Measurements from ENCODE around the gene PRKCE. TPM values are rescaled to one million over a fixed set of nuclear protein-coding genes. Genes with fewer than 3 reads are reported as not detected.

PRKCE gene
- total and polyA plus RNA-seq, 2 of the 8 experiments (the other 6 are each of a cell fraction or from before 2014, with no cell fraction given), result 0.54 to 2.1 TPM

- H3K4me2 ChIP-seq (ENCODE audit: insufficient read depth in 1 of 2, low read depth in 2 of 2, low read length in 2 of 2), result no peak overlapping the region
- no peak overlapping the region for H3K4me3 ChIP-seq (ENCODE audit: extremely low read depth in 1 of 4, insufficient read depth in 2 of 4, low read depth in 3 of 4, low read length in 4 of 4)
- H3K27me3 ChIP-seq (replicated peaks in 1 of 4; ENCODE audit: control insufficient read depth in 3 of 4, extremely low read depth in 1 of 4, insufficient read depth in 3 of 4, low read length in 3 of 4), result no peaks in the 10 kb centered on the region
- H2BK15ac ChIP-seq (ENCODE audit: low read length), result no peak overlapping the region
- no peak overlapping the region for H3K4ac ChIP-seq (replicated peaks; ENCODE audit: insufficient read length, low read depth, low read length)
- no peak overlapping the region for H3K18ac ChIP-seq (ENCODE audit: extremely low read depth, low read length)
- no peak overlapping the region for H4K5ac ChIP-seq (ENCODE audit: insufficient read length, low read depth, low read length)
- no peaks in the 10 kb centered on the region for H3K79me1 ChIP-seq (ENCODE audit: low read depth, low read length)
- FAIRE-seq (no peak), DNase-seq (ENCODE audit: low read depth in 1 of 2, low spot score in 2 of 2) (no peak)
- no peaks in the 10 kb centered on the region for H3K9me3 ChIP-seq (ENCODE audit: insufficient read depth in 2 of 2, low read depth in 1 of 2, low read length in 1 of 2)
- CTCF ChIA-PET (ENCODE audit: partially characterized antibody), result interaction anchor here (1.3 kb wide), 1 partner anchor 17 kb away, joined by 3 read pairs; no protein-coding TSS in a partner anchor
- POLR2A ChIA-PET (ENCODE audit: partially characterized antibody), result no interaction called here
- H2AK5ac ChIP-seq (ENCODE audit: low read depth, low read length), result no peak overlapping the region
- H3K23me2 ChIP-seq (ENCODE audit: low read depth, low read length), result no peaks in the 10 kb centered on the region
- H3K36me3 ChIP-seq (ENCODE audit: control insufficient read depth in 2 of 4, insufficient read depth in 4 of 4, low read length in 3 of 4), result no peaks in the 10 kb centered on the region
- no peak overlapping the region for H2AFZ ChIP-seq (ENCODE audit: low read length)
- H2BK20ac ChIP-seq (ENCODE audit: low read length), result no peak overlapping the region
- H3K27ac ChIP-seq (ENCODE audit: low read depth, low read length), result no peak overlapping the region
- H3K56ac ChIP-seq (replicated peaks; ENCODE audit: insufficient read length, low read depth, low read length), result no peak overlapping the region
- H2BK120ac ChIP-seq (replicated peaks; ENCODE audit: low read depth, low read length), result no peak overlapping the region
- H3K9ac ChIP-seq (replicated peaks in 1 of 4; ENCODE audit: extremely low read depth in 1 of 4, low read depth in 3 of 4, low read length in 3 of 4), result no peak overlapping the region
- no peaks in the 10 kb centered on the region for H4K20me1 ChIP-seq (replicated peaks in 1 of 2; ENCODE audit: control insufficient read depth in 1 of 2, insufficient read depth in 2 of 2, low read length in 2 of 2)
- H2BK12ac ChIP-seq (ENCODE audit: low read depth, low read length), result no peak overlapping the region
- no peaks in the 10 kb centered on the region; a peak in 1 of 4 replicates for H3K79me2 ChIP-seq (ENCODE audit: control insufficient read depth in 1 of 2, insufficient read depth in 2 of 2, low read length in 2 of 2)
- no peak overlapping the region for H3K23ac ChIP-seq (ENCODE audit: insufficient read length)
- no peak overlapping the region for H4K8ac ChIP-seq (ENCODE audit: extremely low read depth, insufficient read depth, low read length)
- 92% methylated on average over 5 of the region's 5 CpGs; no CpG with 5 or more reads in 1 of the 2 experiments for WGBS, 2 experiments (ENCODE audit: extremely low coverage in 1 of 2, insufficient coverage in 1 of 2, insufficient read length in 1 of 2, insufficient replicate concordance in 2 of 2, low coverage in 1 of 2, low lambda C conversion rate in 2 of 2, missing lambda C conversion rate in 1 of 2)
- H2BK5ac ChIP-seq (ENCODE audit: low read depth, low read length), result no peak overlapping the region
- no peaks in the 10 kb centered on the region; a peak in 1 of 7 replicates for H3K4me1 ChIP-seq (replicated peaks in 1 of 4; ENCODE audit: control insufficient read depth in 3 of 4, insufficient read depth in 4 of 4, low read length in 3 of 4)
- H3K14ac ChIP-seq (ENCODE audit: insufficient read length), result no peak overlapping the region
- no peak overlapping the region for H4K91ac ChIP-seq (replicated peaks; ENCODE audit: insufficient read length, low read length)
- no peak for TF ChIP-seq CEBPB (IDR thresholded peaks at IDR 0.05; ENCODE audit: low read depth, low read length)
Measured at GRCh38 chr2:46032996-46033395, 381.5 kb downstream of the PRKCE start.
